ENCODE data around the gene ZBED4.

DNA sequence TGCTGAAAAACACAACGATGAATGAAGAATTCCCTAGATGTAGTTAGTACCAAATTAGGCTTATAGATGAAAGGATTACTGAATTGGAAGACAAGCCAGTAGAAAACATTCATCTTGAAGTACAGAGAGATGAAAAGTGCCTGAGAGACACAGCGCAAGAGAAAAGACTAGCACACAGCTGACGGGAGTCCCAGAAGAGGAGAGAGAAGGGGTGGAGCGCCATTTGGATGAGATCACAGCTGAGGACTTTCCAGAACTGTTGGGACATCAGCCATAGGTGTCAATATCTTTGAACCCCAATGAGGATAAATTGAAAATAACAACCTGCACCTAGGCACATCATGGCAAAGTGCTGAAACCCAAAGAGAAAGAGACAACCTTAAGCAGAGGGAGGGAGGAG is 39.4 kb downstream of the ZBED4 start:
- TF ChIP-seq CTCF (IDR thresholded peaks at IDR 0.05; ENCODE audit: low read depth, low read length, missing input control) = no peak
- TF ChIP-seq EGR1 (IDR thresholded peaks at IDR 0.05; ENCODE audit: low read depth in 2 of 2) = no peak
- TF ChIP-seq TAF1 (conservative IDR thresholded peaks at IDR 0.05) = no peak
- TF ChIP-seq REST (IDR thresholded peaks at IDR 0.05) = no peak
- TF ChIP-seq GABPA (IDR thresholded peaks at IDR 0.05 in 1 of 2, conservative IDR thresholded peaks at IDR 0.05 in 1 of 2) = no peak
- no peak for TF ChIP-seq SP1 (IDR thresholded peaks at IDR 0.05)
- TF ChIP-seq MAX (IDR thresholded peaks at IDR 0.05) = no peak
